Activated B cell treated with CpG ODN at 0.5 μM for 24 hours (primary cell): ENCODE data around the gene SDK2. TPM values are rescaled to one million over a fixed set of nuclear protein-coding genes. Genes with fewer than 3 reads are reported as not detected.

Experiments
- ATAC-seq: fragments of 200-7000 bp; cut with Tn5 transposase; one replicate; pipeline ENCODE4 v1.10.0; 2021; ENCODE audit warnings: low read depth, mild to moderate bottlenecking, moderate library complexity
- CTCF ChIA-PET: fragments of 350-600 bp; sonication (Branson Sonifier 250); formaldehyde crosslinking; loops from one replicate; lab custom pipeline; 2021; ENCODE audit warnings: antibody characterized with exemption; lab: Charles Lee
- POLR2A ChIA-PET: fragments of 350-600 bp; sonication (Branson Sonifier 250); formaldehyde crosslinking; loops from one replicate; lab custom pipeline; 2021; ENCODE audit warnings: antibody characterized with exemption; lab: Charles Lee
- DNase-seq: peaks from one replicate; pipeline ENCODE4 v3.0.0; 2022
- H3K27ac Mint-ChIP-seq: one replicate; pipeline ENCODE4 v1.8.0; 2020; ENCODE audit warnings: mixed read lengths
- H3K27me3 Mint-ChIP-seq: one replicate; pipeline ENCODE4 v1.8.0; 2021; ENCODE audit warnings: mixed read lengths
- H3K36me3 Mint-ChIP-seq: one replicate; pipeline ENCODE4 v1.8.0; 2021; ENCODE audit warnings: low read depth, mixed read lengths
- H3K4me1 Mint-ChIP-seq: one replicate; pipeline ENCODE4 v1.8.0; 2021; ENCODE audit warnings: mixed read lengths
- H3K4me3 Mint-ChIP-seq: one replicate; pipeline ENCODE4 v1.8.0; 2020; ENCODE audit warnings: mild to moderate bottlenecking, mixed read lengths
- H3K9me3 Mint-ChIP-seq: one replicate; pipeline ENCODE4 v1.8.0; 2020; ENCODE audit warnings: mixed read lengths
- CTCF ChIP-seq: fragments of 200-600 bp; IDR thresholded peaks from one replicate; pipeline ENCODE4 v1.8.0; 2022; ENCODE audit warnings: antibody characterized with exemption, mild to moderate bottlenecking
- intact Hi-C: fragments of 100-400 bp; cut with micrococcal nuclease; formaldehyde crosslinking; loops from one replicate; pipeline ENCODE4 v1.15.1; 2024
- total RNA-seq: library from RNA; stranded (reverse); gene quantifications from 2 replicates; pipeline ENCODE4 v1.2.3, GENCODE V29; 2022

The SDK2 gene
- total RNA-seq, 1 donor from 2014 or later, result 2.5 TPM

GRCh38 chr17:73498886-73499554 lies 145.2 kb downstream of the SDK2 start:
- Mint-ChIP-seq H3K4me3 (no peak overlapping the region), H3K9me3 (no peaks in the 10 kb centered on the region), H3K4me1 (no peaks in the 10 kb centered on the region), H3K36me3 (peaks cover 2% of the 10 kb centered on the region), H3K27ac (no peak overlapping the region), H3K27me3 (no peaks in the 10 kb centered on the region)
- ATAC-seq (no peak), DNase-seq (no peak)
- no peak for TF ChIP-seq CTCF
- CTCF ChIA-PET, result no interaction called here
- intact Hi-C loops, result no loop called here
- POLR2A ChIA-PET, result no interaction called here

DNA sequence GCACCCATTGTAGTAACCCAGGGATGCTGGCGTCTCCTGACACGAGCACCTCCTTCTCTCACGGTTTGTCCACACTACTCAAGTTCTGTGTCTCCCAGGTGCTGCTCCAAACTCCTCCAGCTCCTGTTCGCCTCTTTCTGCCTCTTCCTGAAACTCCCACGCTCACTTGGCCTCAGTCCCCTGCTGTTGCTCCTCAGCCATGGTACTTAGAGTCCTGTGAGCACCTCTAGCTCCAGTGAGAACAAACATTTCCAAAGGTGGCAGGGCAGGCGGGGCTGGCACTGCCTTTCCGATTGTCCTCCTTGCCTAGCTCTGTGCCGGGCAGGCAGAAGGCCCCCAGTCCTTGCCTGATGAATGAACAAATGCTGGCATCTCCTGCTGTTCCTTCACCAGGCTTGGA lies 146.1 kb downstream of the SDK2 start:
- Mint-ChIP-seq H3K27me3 (no peaks in the 10 kb centered on the region), H3K36me3 (no peaks in the 10 kb centered on the region), H3K4me1 (no peaks in the 10 kb centered on the region), H3K9me3 (no peaks in the 10 kb centered on the region), H3K27ac (no peak overlapping the region), H3K4me3 (no peak overlapping the region)
- DNase-seq (no peak), ATAC-seq (no peak)
- intact Hi-C loops, result no loop called here
- CTCF ChIA-PET, result no interaction called here
- no peak for TF ChIP-seq CTCF
- POLR2A ChIA-PET, result no interaction called here

- H3K36me3 Mint-ChIP-seq, result no peaks in the 10 kb centered on the region
- ChIA-PET POLR2A (no interaction called here), CTCF (no interaction called here)
- ATAC-seq (no peak), DNase-seq (no peak)
- H3K4me1 Mint-ChIP-seq, result no peaks in the 10 kb centered on the region
- intact Hi-C loops, result no loop called here
- no peaks in the 10 kb centered on the region for H3K27me3 Mint-ChIP-seq
- H3K4me3 Mint-ChIP-seq, result no peak overlapping the region
- H3K9me3 Mint-ChIP-seq, result no peaks in the 10 kb centered on the region
- TF ChIP-seq CTCF, result no peak
- H3K27ac Mint-ChIP-seq, result no peak overlapping the region
Measured at GRCh38 chr17:73497721-73498120, 146.5 kb downstream of the SDK2 start.

DNA sequence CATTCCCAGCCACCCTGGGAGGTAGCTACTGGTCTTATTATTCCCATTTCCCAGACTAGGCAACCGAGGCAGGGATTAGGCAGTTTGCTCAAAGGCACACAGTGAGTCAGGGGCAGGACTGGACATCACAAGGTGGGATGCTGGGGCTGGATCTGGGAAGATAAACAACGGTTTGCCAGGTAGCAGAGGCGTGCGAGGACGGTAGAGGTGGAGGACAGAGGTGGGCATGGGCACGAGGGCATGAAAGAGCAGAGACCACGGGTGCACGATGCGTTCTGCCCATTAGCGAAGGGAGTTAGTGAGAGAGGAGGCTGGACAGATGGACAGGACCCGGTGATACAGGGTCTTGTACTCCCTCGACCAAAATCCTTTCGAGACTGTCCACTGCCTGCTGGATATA lies 148.0 kb downstream of the SDK2 start:
- Mint-ChIP-seq H3K4me1 (no peaks in the 10 kb centered on the region), H3K27ac (no peak overlapping the region), H3K36me3 (no peaks in the 10 kb centered on the region), H3K27me3 (no peaks in the 10 kb centered on the region), H3K9me3 (no peaks in the 10 kb centered on the region), H3K4me3 (no peak overlapping the region)
- POLR2A ChIA-PET, result interaction anchor here (0.6 kb wide), 1 partner anchor 155 kb away, joined by 3 read pairs; no protein-coding TSS in a partner anchor
- no peak for TF ChIP-seq CTCF
- ATAC-seq (no peak), DNase-seq (no peak)
- CTCF ChIA-PET, result no interaction called here
- intact Hi-C loops, result no loop called here

DNA sequence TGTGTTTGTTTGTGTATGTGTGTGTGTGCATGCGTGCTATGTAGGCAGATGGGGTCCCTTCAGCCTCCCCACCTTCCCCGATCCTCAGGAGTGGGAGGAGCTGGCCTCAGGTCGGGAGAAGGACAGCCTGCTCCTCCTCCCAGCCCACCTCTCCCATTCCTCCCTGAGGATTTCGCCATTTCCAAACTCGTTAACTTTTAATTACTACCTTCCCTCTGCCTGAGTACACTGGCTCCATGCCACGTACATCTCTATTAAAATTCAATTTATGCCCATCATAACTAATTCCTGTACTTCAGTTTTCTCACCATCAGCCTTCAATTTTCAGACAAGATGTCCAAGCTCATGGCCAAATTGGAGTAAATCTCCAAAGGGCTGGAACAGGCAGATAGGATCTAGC lies 148.6 kb downstream of the SDK2 start:
- ChIA-PET POLR2A (no interaction called here), CTCF (no interaction called here)
- Mint-ChIP-seq H3K27me3 (no peaks in the 10 kb centered on the region), H3K9me3 (no peaks in the 10 kb centered on the region), H3K4me3 (no peak overlapping the region), H3K36me3 (no peaks in the 10 kb centered on the region), H3K27ac (no peak overlapping the region), H3K4me1 (no peaks in the 10 kb centered on the region)
- DNase-seq (no peak), ATAC-seq (no peak)
- intact Hi-C loops, result no loop called here
- TF ChIP-seq CTCF, result no peak
